ENCODE data around the gene EFCAB11. TPM values are rescaled to one million over a fixed set of nuclear protein-coding genes. Genes with fewer than 3 reads are reported as not detected.

Gene EFCAB11
- total and polyA plus RNA-seq, 2 donors: 5.6 to 7.6 TPM

DNA sequence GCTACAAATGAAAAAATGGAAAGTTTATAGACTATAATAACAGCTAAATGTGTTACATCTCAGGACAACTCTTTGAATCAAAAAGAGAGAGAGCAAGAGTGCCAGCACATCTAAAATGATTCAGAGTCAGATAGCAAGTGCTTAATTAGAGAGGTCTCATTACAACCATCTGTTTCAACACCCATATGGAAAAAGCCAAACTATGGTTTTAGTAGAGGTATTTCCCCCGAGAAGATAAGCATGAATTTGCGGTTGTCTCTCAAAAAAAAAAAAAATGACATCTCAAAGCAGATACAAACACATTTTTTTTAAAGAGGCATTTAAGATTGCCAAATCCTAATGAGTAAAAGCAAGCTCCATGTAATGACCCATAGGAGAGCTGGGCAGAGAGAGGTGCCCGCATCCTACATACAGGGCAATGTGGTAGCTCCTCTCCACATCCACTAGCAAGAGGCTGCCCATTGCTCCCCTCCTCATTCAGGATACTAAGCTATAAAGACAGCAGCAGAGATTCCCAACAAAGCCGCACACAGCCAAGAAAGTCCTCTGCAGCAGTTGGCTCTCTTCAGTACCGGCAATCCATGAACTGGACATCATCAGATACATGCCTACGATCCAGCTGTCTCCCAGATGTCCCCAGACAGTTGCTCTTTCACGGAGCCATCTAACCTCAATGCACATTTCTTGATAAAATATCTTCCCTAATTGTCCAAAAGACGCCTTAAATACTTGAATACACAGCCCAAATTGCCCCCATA, 100.4 kb downstream of the EFCAB11 start:
- no peak overlapping the region for H3K4me3 ChIP-seq (ENCODE audit: low read length in 2 of 2)
- no peaks in the 10 kb centered on the region for H3K36me3 ChIP-seq (ENCODE audit: control insufficient read depth in 2 of 2, insufficient read depth in 2 of 2, low read length in 1 of 2)
- H3K9me3 ChIP-seq (ENCODE audit: control insufficient read depth in 2 of 2, insufficient read depth in 1 of 2, low read length in 1 of 2): no peaks in the 10 kb centered on the region
- DNase-seq (ENCODE audit: low read depth in 6 of 9, low spot score in 9 of 9): no peak
- no peak overlapping the region for H3K27ac ChIP-seq (ENCODE audit: low read depth in 1 of 2, low read length in 1 of 2)
- no peaks in the 10 kb centered on the region for H3K4me1 ChIP-seq (ENCODE audit: control insufficient read depth in 2 of 2, insufficient read depth in 2 of 2, low read length in 2 of 2)
- WGBS: 90% methylated on average over 8 of the region's 8 CpGs
- H3K27me3 ChIP-seq (ENCODE audit: control insufficient read depth in 2 of 2, insufficient read depth in 1 of 2, low read length in 1 of 2): no peaks in the 10 kb centered on the region

- Histone ChIP-seq H3K36me3 (ENCODE audit: control insufficient read depth in 2 of 2, insufficient read depth in 2 of 2, low read length in 1 of 2) (no peaks in the 10 kb centered on the region), H3K4me1 (ENCODE audit: control insufficient read depth in 2 of 2, insufficient read depth in 2 of 2, low read length in 2 of 2) (no peaks in the 10 kb centered on the region), H3K27ac (ENCODE audit: low read depth in 1 of 2, low read length in 1 of 2) (no peak overlapping the region), H3K4me3 (ENCODE audit: low read length in 2 of 2) (no peak overlapping the region), H3K27me3 (ENCODE audit: control insufficient read depth in 2 of 2, insufficient read depth in 1 of 2, low read length in 1 of 2) (no peaks in the 10 kb centered on the region), H3K9me3 (ENCODE audit: control insufficient read depth in 2 of 2, insufficient read depth in 1 of 2, low read length in 1 of 2) (no peaks in the 10 kb centered on the region)
- 95% methylated on average over 1 of the region's 1 CpG for WGBS
- DNase-seq (ENCODE audit: low read depth in 6 of 9, low spot score in 9 of 9): no peak
These were observed 103.4 kb downstream of the EFCAB11 start for GRCh38 chr14:89851106-89851505.

DNA sequence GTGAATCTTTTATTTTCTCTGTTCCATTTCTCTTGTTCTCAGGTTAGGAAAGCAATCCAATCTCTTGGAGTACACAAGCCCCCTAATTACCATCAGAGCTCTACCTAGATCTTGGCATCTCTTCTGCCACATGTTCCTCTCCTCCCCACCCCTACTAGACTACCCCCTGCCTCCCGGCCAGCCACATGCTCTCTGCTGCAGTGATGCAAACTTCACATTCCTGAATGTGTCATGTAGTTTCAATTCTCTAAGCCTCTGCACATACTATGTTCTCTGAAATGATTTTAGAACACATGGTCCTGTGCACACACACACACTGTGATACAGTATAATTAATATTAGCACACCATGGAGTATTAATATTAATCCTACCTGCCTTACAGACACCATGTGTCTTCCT, 104.6 kb downstream of the EFCAB11 start:
- Histone ChIP-seq H3K4me1 (ENCODE audit: control insufficient read depth in 2 of 2, insufficient read depth in 2 of 2, low read length in 2 of 2) (no peaks in the 10 kb centered on the region), H3K4me3 (ENCODE audit: low read length in 2 of 2) (no peak overlapping the region), H3K27ac (ENCODE audit: low read depth in 1 of 2, low read length in 1 of 2) (no peak overlapping the region), H3K9me3 (ENCODE audit: control insufficient read depth in 2 of 2, insufficient read depth in 1 of 2, low read length in 1 of 2) (no peaks in the 10 kb centered on the region), H3K36me3 (ENCODE audit: control insufficient read depth in 2 of 2, insufficient read depth in 2 of 2, low read length in 1 of 2) (no peaks in the 10 kb centered on the region), H3K27me3 (ENCODE audit: control insufficient read depth in 2 of 2, insufficient read depth in 1 of 2, low read length in 1 of 2) (no peaks in the 10 kb centered on the region)
- WGBS: 94% methylated on average over 1 of the region's 1 CpG
- no peak for DNase-seq (ENCODE audit: low read depth in 6 of 9, low spot score in 9 of 9)

DNA sequence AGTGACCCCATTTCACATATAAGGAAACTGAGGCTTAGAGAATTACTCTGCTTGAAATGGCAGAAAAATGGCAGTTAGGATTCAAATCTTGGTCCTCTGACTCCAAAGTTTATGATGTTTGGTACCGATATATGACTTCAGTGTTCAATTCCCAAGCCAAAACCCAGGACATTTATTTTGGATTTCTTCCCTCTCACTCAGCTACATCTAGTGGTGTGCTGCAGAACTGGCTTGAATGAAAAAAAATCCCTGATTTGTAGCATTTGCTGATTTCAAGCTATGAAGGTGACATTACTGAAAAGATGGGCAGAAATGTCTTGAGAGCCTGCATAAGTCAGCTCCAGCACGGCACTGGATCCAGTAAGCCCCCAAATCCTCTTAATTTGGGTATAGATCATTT, 106.4 kb downstream of the EFCAB11 start:
- H3K27me3 ChIP-seq (ENCODE audit: control insufficient read depth in 2 of 2, insufficient read depth in 1 of 2, low read length in 1 of 2): no peaks in the 10 kb centered on the region
- H3K4me3 ChIP-seq (ENCODE audit: low read length in 2 of 2): no peak overlapping the region
- H3K9me3 ChIP-seq (ENCODE audit: control insufficient read depth in 2 of 2, insufficient read depth in 1 of 2, low read length in 1 of 2): no peaks in the 10 kb centered on the region
- no peaks in the 10 kb centered on the region for H3K36me3 ChIP-seq (ENCODE audit: control insufficient read depth in 2 of 2, insufficient read depth in 2 of 2, low read length in 1 of 2)
- no peak overlapping the region for H3K27ac ChIP-seq (ENCODE audit: low read depth in 1 of 2, low read length in 1 of 2)
- WGBS: 94% methylated on average over 2 of the region's 2 CpGs
- H3K4me1 ChIP-seq (ENCODE audit: control insufficient read depth in 2 of 2, insufficient read depth in 2 of 2, low read length in 2 of 2): no peaks in the 10 kb centered on the region
- DNase-seq (ENCODE audit: low read depth in 6 of 9, low spot score in 9 of 9): no peak

DNA sequence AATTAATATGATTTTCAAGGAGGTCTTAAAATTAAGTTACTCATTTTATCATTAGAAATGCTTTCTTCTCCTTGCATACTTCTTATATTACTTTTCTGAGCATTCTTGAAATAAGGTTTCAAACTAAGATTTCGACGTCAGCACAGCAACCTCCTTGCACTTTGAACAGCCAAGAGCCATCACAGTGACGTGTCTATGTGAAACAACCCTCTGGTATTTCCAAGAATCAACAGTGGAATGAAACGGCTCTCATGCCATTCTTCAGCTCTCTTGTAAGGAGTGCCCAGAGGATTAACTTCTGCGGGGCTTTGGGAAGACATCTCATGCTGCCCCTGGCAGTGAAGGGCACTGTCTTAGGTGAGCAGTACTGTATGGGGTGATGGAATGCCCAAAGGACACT, 109.2 kb downstream of the EFCAB11 start:
- no peak for DNase-seq (ENCODE audit: low read depth in 6 of 9, low spot score in 9 of 9)
- Histone ChIP-seq H3K36me3 (ENCODE audit: control insufficient read depth in 2 of 2, insufficient read depth in 2 of 2, low read length in 1 of 2) (no peaks in the 10 kb centered on the region), H3K27ac (ENCODE audit: low read depth in 1 of 2, low read length in 1 of 2) (no peak overlapping the region), H3K4me3 (ENCODE audit: low read length in 2 of 2) (no peak overlapping the region), H3K9me3 (ENCODE audit: control insufficient read depth in 2 of 2, insufficient read depth in 1 of 2, low read length in 1 of 2) (no peaks in the 10 kb centered on the region), H3K27me3 (ENCODE audit: control insufficient read depth in 2 of 2, insufficient read depth in 1 of 2, low read length in 1 of 2) (no peaks in the 10 kb centered on the region), H3K4me1 (ENCODE audit: control insufficient read depth in 2 of 2, insufficient read depth in 2 of 2, low read length in 2 of 2) (no peaks in the 10 kb centered on the region)
- 94% methylated on average over 5 of the region's 5 CpGs for WGBS

GRCh38 chr14:89844508-89844907, 110.0 kb downstream of the EFCAB11 start:
- H3K36me3 ChIP-seq (ENCODE audit: control insufficient read depth in 2 of 2, insufficient read depth in 2 of 2, low read length in 1 of 2): no peaks in the 10 kb centered on the region
- no peaks in the 10 kb centered on the region for H3K4me1 ChIP-seq (ENCODE audit: control insufficient read depth in 2 of 2, insufficient read depth in 2 of 2, low read length in 2 of 2)
- 98% methylated on average over 1 of the region's 1 CpG for WGBS
- no peak for DNase-seq (ENCODE audit: low read depth in 6 of 9, low spot score in 9 of 9)
- no peaks in the 10 kb centered on the region for H3K27me3 ChIP-seq (ENCODE audit: control insufficient read depth in 2 of 2, insufficient read depth in 1 of 2, low read length in 1 of 2)
- no peak overlapping the region for H3K27ac ChIP-seq (ENCODE audit: low read depth in 1 of 2, low read length in 1 of 2)
- no peaks in the 10 kb centered on the region for H3K9me3 ChIP-seq (ENCODE audit: control insufficient read depth in 2 of 2, insufficient read depth in 1 of 2, low read length in 1 of 2)
- no peak overlapping the region for H3K4me3 ChIP-seq (ENCODE audit: low read length in 2 of 2)

- H3K27me3 ChIP-seq (ENCODE audit: control insufficient read depth in 2 of 2, insufficient read depth in 1 of 2, low read length in 1 of 2): no peaks in the 10 kb centered on the region
- no peaks in the 10 kb centered on the region for H3K4me1 ChIP-seq (ENCODE audit: control insufficient read depth in 2 of 2, insufficient read depth in 2 of 2, low read length in 2 of 2)
- no peaks in the 10 kb centered on the region for H3K36me3 ChIP-seq (ENCODE audit: control insufficient read depth in 2 of 2, insufficient read depth in 2 of 2, low read length in 1 of 2)
- H3K27ac ChIP-seq (ENCODE audit: low read depth in 1 of 2, low read length in 1 of 2): no peak overlapping the region
- H3K9me3 ChIP-seq (ENCODE audit: control insufficient read depth in 2 of 2, insufficient read depth in 1 of 2, low read length in 1 of 2): no peaks in the 10 kb centered on the region
- no peak for DNase-seq (ENCODE audit: low read depth in 6 of 9, low spot score in 9 of 9)
- WGBS: 98% methylated on average over 3 of the region's 3 CpGs
- H3K4me3 ChIP-seq (ENCODE audit: low read length in 2 of 2): no peak overlapping the region
These were observed 111.7 kb downstream of the EFCAB11 start for GRCh38 chr14:89842837-89843236.

DNA sequence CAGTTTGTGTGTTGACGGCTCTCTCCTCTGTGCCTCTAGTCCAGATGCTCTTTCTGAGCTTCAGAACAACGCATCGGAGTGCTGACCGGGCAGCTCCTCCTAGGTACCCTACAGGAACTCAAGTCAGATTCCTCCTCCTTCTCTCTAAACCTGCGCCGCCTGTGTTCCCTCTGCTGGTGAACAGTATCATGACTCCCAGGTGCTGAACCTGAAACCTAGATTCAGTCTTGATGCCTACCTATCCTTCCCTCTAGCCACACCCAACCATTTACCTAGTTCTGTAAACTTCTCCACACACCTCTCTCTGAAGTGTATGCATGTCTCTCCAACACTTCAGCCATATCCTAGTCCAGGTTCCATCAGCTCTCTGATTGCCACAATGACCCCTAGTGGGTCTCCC, 112.7 kb downstream of the EFCAB11 start:
- no peak overlapping the region for H3K4me3 ChIP-seq (ENCODE audit: low read length in 2 of 2)
- H3K27me3 ChIP-seq (ENCODE audit: control insufficient read depth in 2 of 2, insufficient read depth in 1 of 2, low read length in 1 of 2): no peaks in the 10 kb centered on the region
- H3K4me1 ChIP-seq (ENCODE audit: control insufficient read depth in 2 of 2, insufficient read depth in 2 of 2, low read length in 2 of 2): no peaks in the 10 kb centered on the region
- no peak overlapping the region for H3K27ac ChIP-seq (ENCODE audit: low read depth in 1 of 2, low read length in 1 of 2)
- no peaks in the 10 kb centered on the region for H3K36me3 ChIP-seq (ENCODE audit: control insufficient read depth in 2 of 2, insufficient read depth in 2 of 2, low read length in 1 of 2)
- WGBS: 97% methylated on average over 6 of the region's 6 CpGs
- no peaks in the 10 kb centered on the region for H3K9me3 ChIP-seq (ENCODE audit: control insufficient read depth in 2 of 2, insufficient read depth in 1 of 2, low read length in 1 of 2)
- DNase-seq (ENCODE audit: low read depth in 6 of 9, low spot score in 9 of 9): no peak

DNA sequence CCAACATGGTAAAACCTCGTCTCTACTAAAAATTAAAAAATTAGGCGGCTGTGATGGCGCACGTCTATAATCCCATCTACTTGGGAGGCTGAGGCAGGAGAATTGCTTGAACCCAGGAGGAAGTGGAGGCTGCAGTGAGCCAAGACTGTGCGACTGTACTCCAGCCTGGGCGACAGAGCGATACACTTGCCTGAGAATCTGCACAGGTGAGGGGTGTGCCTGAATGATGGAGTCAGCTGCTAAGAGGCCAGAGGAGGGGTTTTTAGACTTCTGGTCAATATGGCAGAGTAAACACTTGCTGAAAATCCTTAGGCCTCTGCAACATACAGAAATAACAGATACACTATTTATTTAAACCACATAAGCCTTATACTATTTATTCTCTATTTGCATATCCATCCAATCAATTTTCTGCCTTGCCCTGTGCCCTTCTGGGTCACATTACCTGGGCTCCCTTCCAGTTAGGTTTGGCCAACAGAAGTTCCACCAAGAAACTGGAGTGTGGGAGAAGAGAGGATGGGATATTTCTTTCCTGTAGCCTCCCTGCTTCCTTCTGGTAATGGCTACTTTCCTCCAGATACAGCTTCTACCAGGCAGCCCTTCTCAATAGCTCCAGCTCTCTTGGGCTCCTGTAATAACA, 117.6 kb downstream of the EFCAB11 start:
- DNase-seq (ENCODE audit: low read depth in 6 of 9, low spot score in 9 of 9): no peak
- Histone ChIP-seq H3K4me1 (ENCODE audit: control insufficient read depth in 2 of 2, insufficient read depth in 2 of 2, low read length in 2 of 2) (no peaks in the 10 kb centered on the region), H3K27ac (ENCODE audit: low read depth in 1 of 2, low read length in 1 of 2) (no peak overlapping the region), H3K27me3 (ENCODE audit: control insufficient read depth in 2 of 2, insufficient read depth in 1 of 2, low read length in 1 of 2) (no peaks in the 10 kb centered on the region), H3K9me3 (ENCODE audit: control insufficient read depth in 2 of 2, insufficient read depth in 1 of 2, low read length in 1 of 2) (no peaks in the 10 kb centered on the region), H3K36me3 (ENCODE audit: control insufficient read depth in 2 of 2, insufficient read depth in 2 of 2, low read length in 1 of 2) (no peaks in the 10 kb centered on the region), H3K4me3 (ENCODE audit: low read length in 2 of 2) (no peak overlapping the region)
- WGBS: 98% methylated on average over 7 of the region's 7 CpGs

All from thymus (tissue), 11 donors.